Keratinocyte (primary cell): ENCODE results near the gene BTN3A1. TPM values are rescaled to one million over a fixed set of nuclear protein-coding genes. Genes with fewer than 3 reads are reported as not detected.

ENCODE experiments used
- DNase-seq: peaks from one replicate; pipeline ENCODE4 v3.0.0-alpha.2; 2011; ENCODE audit warnings: low read depth, missing footprints, low spot score
- FAIRE-seq: peaks from 2 replicates; lab custom pipeline; 2011; peaks lifted over from hg19 to GRCh38; lab: Jason Lieb, UNC
- H2AFZ ChIP-seq: 2 replicates; pipeline ENCODE4 v1.6.0; 2012; ENCODE audit warnings: low read length, control low read depth, inconsistent platforms; ENCODE audit not compliant: control insufficient read depth
- H3K27ac ChIP-seq: 2 replicates; pipeline ENCODE4 v1.5.1; 2011; ENCODE audit warnings: low read length; ENCODE audit not compliant: control insufficient read depth, insufficient read depth
- H3K27me3 ChIP-seq: 3 replicates; pipeline ENCODE4 v1.6.0; 2011; ENCODE audit warnings: low read length; ENCODE audit not compliant: control insufficient read depth, insufficient read depth; ENCODE audit errors: extremely low read depth
- H3K36me3 ChIP-seq, 2 experiments: 2 replicates in 1 of 2; 3 replicates in 1 of 2; pipeline ENCODE4 v1.5.1; 2011; ENCODE audit warnings: low read length in 2 of 2, mild to moderate bottlenecking in 1 of 2; ENCODE audit not compliant: control insufficient read depth in 2 of 2, insufficient read depth in 2 of 2; ENCODE audit errors: extremely low read depth in 1 of 2
- H3K4me1 ChIP-seq: 3 replicates; pipeline ENCODE4 v1.5.1; 2011; ENCODE audit warnings: low read length; ENCODE audit not compliant: control insufficient read depth, insufficient read depth; ENCODE audit errors: extremely low read depth
- H3K4me2 ChIP-seq: 3 replicates; pipeline ENCODE4 v1.6.0; 2011; ENCODE audit warnings: low read depth, low read length; ENCODE audit not compliant: control insufficient read depth, insufficient read depth; ENCODE audit errors: extremely low read depth
- H3K4me3 ChIP-seq, 3 experiments: fragments of 200-600 bp in 1 of 3; sonication (generic) in 1 of 3; 2 replicates in 2 of 3; 3 replicates in 1 of 3; pipeline ENCODE4 v1.5.1; 2011 to 2016; ENCODE audit warnings: low read length in 3 of 3, mild to moderate bottlenecking in 3 of 3, control low read depth in 2 of 3, inconsistent platforms in 1 of 3, low read depth in 1 of 3, mixed read lengths in 1 of 3, mixed run types in 1 of 3, moderate library complexity in 1 of 3; ENCODE audit not compliant: control insufficient read depth in 2 of 3, insufficient read depth in 2 of 3; ENCODE audit errors: extremely low read depth in 1 of 3
- H3K79me2 ChIP-seq: 2 replicates; pipeline ENCODE4 v1.6.0; 2012; ENCODE audit warnings: low read length; ENCODE audit not compliant: control insufficient read depth, insufficient read depth
- H3K9ac ChIP-seq: 3 replicates; pipeline ENCODE4 v1.6.0; 2011; ENCODE audit warnings: low read length; ENCODE audit not compliant: control insufficient read depth, insufficient read depth; ENCODE audit errors: extremely low read depth
- H3K9me1 ChIP-seq: 3 replicates; pipeline ENCODE4 v1.6.0; 2011; ENCODE audit warnings: low read length; ENCODE audit not compliant: control insufficient read depth, insufficient read depth; ENCODE audit errors: extremely low read depth
- H3K9me3 ChIP-seq: 2 replicates; pipeline ENCODE4 v1.5.1; 2012; ENCODE audit warnings: low read depth, low read length; ENCODE audit not compliant: control insufficient read depth
- H4K20me1 ChIP-seq: 3 replicates; pipeline ENCODE4 v1.6.0; 2011; ENCODE audit warnings: low read length; ENCODE audit not compliant: control insufficient read depth, insufficient read depth; ENCODE audit errors: extremely low read depth
- CTCF ChIP-seq, 3 experiments: IDR thresholded peaks in 1 of 3; conservative IDR thresholded peaks in 1 of 3; optimal IDR thresholded peaks in 1 of 3; 2 replicates in 2 of 3; 3 replicates in 1 of 3; pipeline versions ENCODE3 to v1.5.1; 2011; ENCODE audit warnings: low read length in 3 of 3, mild to moderate bottlenecking in 3 of 3, moderate library complexity in 2 of 3, control low read depth in 1 of 3, inconsistent platforms in 1 of 3; ENCODE audit not compliant: insufficient read depth in 2 of 3; ENCODE audit errors: extremely low read depth in 1 of 3
- EZH2 ChIP-seq: IDR thresholded peaks from one replicate; pipeline ENCODE4 v1.6.1; 2012; ENCODE audit warnings: inconsistent platforms, mild to moderate bottlenecking, low read length, moderate library complexity
- dilution Hi-C: fragments of 300-500 bp; cut with MboI; formaldehyde crosslinking; loops from one replicate; pipeline ENCODE4 v1.7.0; 2020; ENCODE audit warnings: low sequenced_read_pairs; ENCODE audit not compliant: extremely low pct_ligation_motif_present
- polyA plus RNA-seq, 5 experiments: library from polyadenylated mRNA; depleted of rRNA in 3 of 5; stranded (reverse) in 3 of 5; stranded (forward) in 1 of 5; unstranded in 1 of 5; fragments of >200 nt; gene quantifications; 1 replicate in 1 of 5; 2 replicates in 3 of 5; 3 replicates in 1 of 5; pipeline versions ENCODE4 v1.2.1 to v1.2.3, GENCODE V29; 2011 to 2012; ENCODE audit warnings: missing spikeins in 2 of 5, low read depth in 1 of 5, low replicate concordance in 1 of 5

The BTN3A1 gene
- polyA plus RNA-seq, 1 donor (not counting 4 experiments of a cell fraction or from before 2014, with no cell fraction given), result 6.9 TPM

GRCh38 chr6:26362093-26362835 lies 39.8 kb upstream of the BTN3A1 start:
- Histone ChIP-seq H3K9me1 (no peaks in the 10 kb centered on the region), H3K9ac (no peak overlapping the region), H3K27ac (no peak overlapping the region), H3K9me3 (no peaks in the 10 kb centered on the region), H3K36me3 (no peaks in the 10 kb centered on the region), H3K27me3 (no peaks in the 10 kb centered on the region), H2AFZ (no peak overlapping the region), H4K20me1 (no peaks in the 10 kb centered on the region), H3K4me3 (no peak overlapping the region), H3K4me1 (peaks cover 17% of the 10 kb centered on the region), H3K79me2 (no peaks in the 10 kb centered on the region), H3K4me2 (no peak overlapping the region)
- dilution Hi-C loops, result no loop called here
- DNase-seq, result no peak
- TF ChIP-seq CTCF (optimal IDR thresholded peaks at IDR 0.05 in 1 of 3, IDR thresholded peaks at IDR 0.05 in 1 of 3, conservative IDR thresholded peaks at IDR 0.05 in 1 of 3; ENCODE audit: extremely low read depth in 1 of 3, insufficient read depth in 2 of 3, low read length in 3 of 3), result no peak
- no peak for TF ChIP-seq EZH2
- no peak for FAIRE-seq

GRCh38 chr6:26362836-26363220 lies 39.2 kb upstream of the BTN3A1 start:
- dilution Hi-C loops, result no loop called here

More at GRCh38 chr6:26362836-26363220, 39.2 kb upstream of the BTN3A1 start:
- Histone ChIP-seq H3K9me1 (no peaks in the 10 kb centered on the region), H3K4me1 (peaks cover 17% of the 10 kb centered on the region), H3K36me3 (no peaks in the 10 kb centered on the region), H4K20me1 (no peaks in the 10 kb centered on the region), H3K9me3 (no peaks in the 10 kb centered on the region), H3K4me3 (no peak overlapping the region), H3K9ac (no peak overlapping the region), H3K27ac (no peak overlapping the region), H3K4me2 (no peak overlapping the region), H3K27me3 (no peaks in the 10 kb centered on the region), H3K79me2 (no peaks in the 10 kb centered on the region), H2AFZ (no peak overlapping the region)
- TF ChIP-seq EZH2 (no peak), CTCF (optimal IDR thresholded peaks at IDR 0.05 in 1 of 3, IDR thresholded peaks at IDR 0.05 in 1 of 3, conservative IDR thresholded peaks at IDR 0.05 in 1 of 3; ENCODE audit: extremely low read depth in 1 of 3, insufficient read depth in 2 of 3, low read length in 3 of 3) (no peak)
- FAIRE-seq, result no peak
- DNase-seq, result no peak
